GM19193 (cell line): ENCODE measurements around the gene SMC3.

Source experiments
- POLR2A ChIP-seq: IDR thresholded peaks from 4 replicates; pipeline ENCODE4 v1.6.1; 2011; ENCODE audit not compliant: insufficient read depth, insufficient read length; ENCODE audit errors: extremely low read depth

Gene SMC3

GRCh38 chr10:110625951-110626855, 58.7 kb downstream of the SMC3 start:
- TF ChIP-seq POLR2A, result no peak

- no peak for TF ChIP-seq POLR2A
Observed at GRCh38 chr10:110628161-110628560, 60.7 kb downstream of the SMC3 start.

GRCh38 chr10:110629680-110630191, 62.2 kb downstream of the SMC3 start:
- no peak for TF ChIP-seq POLR2A

GRCh38 chr10:110631934-110632333, 64.4 kb downstream of the SMC3 start:
- no peak for TF ChIP-seq POLR2A

- TF ChIP-seq POLR2A, result no peak
Observed at GRCh38 chr10:110632591-110633215, 65.2 kb downstream of the SMC3 start.

GRCh38 chr10:110634527-110635209, 67.2 kb downstream of the SMC3 start:
- no peak for TF ChIP-seq POLR2A

- no peak for TF ChIP-seq POLR2A
Observed at GRCh38 chr10:110636572-110636931, 69.1 kb downstream of the SMC3 start.

GRCh38 chr10:110636932-110637557, 69.5 kb downstream of the SMC3 start:
- TF ChIP-seq POLR2A, result no peak

- no peak for TF ChIP-seq POLR2A
Observed at GRCh38 chr10:110637558-110638053, 70.1 kb downstream of the SMC3 start.

GRCh38 chr10:110638319-110638718, 70.8 kb downstream of the SMC3 start:
- TF ChIP-seq POLR2A, result no peak

GRCh38 chr10:110641256-110641655, 73.8 kb downstream of the SMC3 start:
- TF ChIP-seq POLR2A, result no peak

GRCh38 chr10:110642204-110643034, 74.9 kb downstream of the SMC3 start:
- no peak for TF ChIP-seq POLR2A

GRCh38 chr10:110643035-110643652, 75.6 kb downstream of the SMC3 start:
- TF ChIP-seq POLR2A, result no peak
